Neural cell (in vitro differentiated cells): ENCODE results near the gene YBX2. TPM values are rescaled to one million over a fixed set of nuclear protein-coding genes. Genes with fewer than 3 reads are reported as not detected.

ENCODE experiments used
- H2AFZ ChIP-seq: fragments of 200-600, 300-800 bp; sonication (generic), shearing (Covaris generic); 2 replicates; pipeline ENCODE4 v1.6.0; 2014; ENCODE audit warnings: low read depth, mild to moderate bottlenecking, antibody characterized with exemption, low read length, moderate library complexity
- H3F3A ChIP-seq: fragments of 200-600 bp; shearing (Covaris generic); 2 replicates; pipeline ENCODE4 v1.6.1; 2016; ENCODE audit warnings: mild to moderate bottlenecking, moderate library complexity, mixed read lengths, antibody characterized with exemption, low read length; ENCODE audit not compliant: insufficient read depth, poor library complexity, severe bottlenecking
- H3K27ac ChIP-seq: fragments of 200-600, 300-800 bp; sonication (generic), shearing (Covaris generic); 2 replicates; pipeline ENCODE4 v1.5.1; 2014; ENCODE audit warnings: mild to moderate bottlenecking, low read length, moderate library complexity
- H3K27me3 ChIP-seq: fragments of 300-800, 200-600 bp; sonication (generic), shearing (Covaris generic); 2 replicates; pipeline ENCODE4 v1.6.0; 2014; ENCODE audit warnings: mild to moderate bottlenecking, low read depth, low read length, moderate library complexity; ENCODE audit not compliant: insufficient read depth
- H3K36me3 ChIP-seq: fragments of 300-800, 200-600 bp; sonication (generic), shearing (Covaris generic); 2 replicates; pipeline ENCODE4 v1.5.1; 2014; ENCODE audit warnings: mild to moderate bottlenecking, antibody characterized with exemption, low read length, moderate library complexity; ENCODE audit not compliant: insufficient read depth
- H3K4me2 ChIP-seq: fragments of 300-800, 200-600 bp; sonication (generic), shearing (Covaris generic); 2 replicates; pipeline ENCODE4 v1.6.0; 2014; ENCODE audit warnings: mild to moderate bottlenecking, low read length
- H3K4me3 ChIP-seq: fragments of 300-800, 200-600 bp; sonication (generic), shearing (Covaris generic); 2 replicates; pipeline ENCODE4 v1.5.1; 2014; ENCODE audit warnings: mild to moderate bottlenecking, low read length, moderate library complexity
- H3K79me2 ChIP-seq: fragments of 200-600 bp; shearing (Covaris generic); replicated peaks from 2 replicates; pipeline ENCODE4 v1.6.0; 2014; ENCODE audit warnings: mild to moderate bottlenecking, low read length, moderate library complexity; ENCODE audit not compliant: insufficient read depth
- H3K9ac ChIP-seq: fragments of 300-800, 200-600 bp; sonication (generic), shearing (Covaris generic); 2 replicates; pipeline ENCODE4 v1.6.1; 2016; ENCODE audit warnings: mild to moderate bottlenecking, low read length, mixed read lengths
- H3K9me2 ChIP-seq: fragments of 200-600 bp; shearing (Covaris generic); 2 replicates; pipeline ENCODE4 v1.6.1; 2016; ENCODE audit warnings: mild to moderate bottlenecking, low read length, mixed read lengths; ENCODE audit not compliant: insufficient read depth
- H3K9me3 ChIP-seq: fragments of 200-600, 300-800 bp; sonication (generic), shearing (Covaris generic); 2 replicates; pipeline ENCODE4 v1.6.1; 2016; ENCODE audit warnings: mild to moderate bottlenecking, mixed run types, low read length, moderate library complexity, mixed read lengths
- H4K20me1 ChIP-seq: fragments of 200-600 bp; shearing (Covaris generic); 2 replicates; pipeline ENCODE4 v1.6.1; 2016; ENCODE audit warnings: mild to moderate bottlenecking, mixed run types; ENCODE audit not compliant: insufficient read depth
- EP300 ChIP-seq: fragments of 450-650 bp; conservative IDR thresholded peaks from 2 replicates; pipeline ENCODE4 v1.6.1; 2014; ENCODE audit warnings: antibody characterized with exemption, mild to moderate bottlenecking, moderate library complexity; ENCODE audit not compliant: poor library complexity, severe bottlenecking
- EZH2 ChIP-seq: fragments of 200-600, 300-800 bp; shearing (Covaris generic), sonication (generic); IDR thresholded peaks from 2 replicates; pipeline ENCODE4 v1.6.1; 2014; ENCODE audit warnings: antibody characterized with exemption, low read length, borderline replicate concordance, mild to moderate bottlenecking; ENCODE audit not compliant: insufficient read depth, poor library complexity, severe bottlenecking
- MXI1 ChIP-seq: fragments of 450-650 bp; conservative IDR thresholded peaks from 2 replicates; pipeline ENCODE4 v1.6.1; 2014; ENCODE audit warnings: antibody characterized with exemption, mild to moderate bottlenecking; ENCODE audit not compliant: poor library complexity, severe bottlenecking
- POLR2AphosphoS5 ChIP-seq: IDR thresholded peaks from 2 replicates; pipeline ENCODE4 v1.6.1; 2012
- RAD21 ChIP-seq: fragments of 450-650 bp; conservative IDR thresholded peaks from 2 replicates; pipeline ENCODE4 v1.6.1; 2014; ENCODE audit warnings: antibody characterized with exemption, mild to moderate bottlenecking, moderate library complexity
- SMC3 ChIP-seq: fragments of 450-650 bp; conservative IDR thresholded peaks from 2 replicates; pipeline ENCODE4 v1.6.1; 2014; ENCODE audit warnings: antibody characterized with exemption, mild to moderate bottlenecking, moderate library complexity; ENCODE audit not compliant: poor library complexity
- TAF1 ChIP-seq: IDR thresholded peaks from 2 replicates; pipeline ENCODE4 v1.6.1; 2012; ENCODE audit warnings: low read depth
- polyA plus RNA-seq: library from polyadenylated mRNA; depleted of rRNA; stranded (reverse); fragments of >200 nt; gene quantifications from 2 replicates; pipeline ENCODE4 v1.2.3, GENCODE V29; 2014
- TF ChIP-seq, protein P1 (sequence below): IDR thresholded peaks from 2 replicates; pipeline ENCODE4 v1.6.1; 2012; ENCODE audit warnings: borderline replicate concordance
- TF ChIP-seq, protein P2 (sequence below): fragments of 450-650 bp; IDR thresholded peaks from 2 replicates; pipeline ENCODE4 v1.5.1; 2014; ENCODE audit warnings: antibody characterized with exemption, mild to moderate bottlenecking, moderate library complexity; ENCODE audit not compliant: poor library complexity, severe bottlenecking

Gene YBX2
- polyA plus RNA-seq, 1 donor from 2014 or later, result 2.1 TPM

DNA sequence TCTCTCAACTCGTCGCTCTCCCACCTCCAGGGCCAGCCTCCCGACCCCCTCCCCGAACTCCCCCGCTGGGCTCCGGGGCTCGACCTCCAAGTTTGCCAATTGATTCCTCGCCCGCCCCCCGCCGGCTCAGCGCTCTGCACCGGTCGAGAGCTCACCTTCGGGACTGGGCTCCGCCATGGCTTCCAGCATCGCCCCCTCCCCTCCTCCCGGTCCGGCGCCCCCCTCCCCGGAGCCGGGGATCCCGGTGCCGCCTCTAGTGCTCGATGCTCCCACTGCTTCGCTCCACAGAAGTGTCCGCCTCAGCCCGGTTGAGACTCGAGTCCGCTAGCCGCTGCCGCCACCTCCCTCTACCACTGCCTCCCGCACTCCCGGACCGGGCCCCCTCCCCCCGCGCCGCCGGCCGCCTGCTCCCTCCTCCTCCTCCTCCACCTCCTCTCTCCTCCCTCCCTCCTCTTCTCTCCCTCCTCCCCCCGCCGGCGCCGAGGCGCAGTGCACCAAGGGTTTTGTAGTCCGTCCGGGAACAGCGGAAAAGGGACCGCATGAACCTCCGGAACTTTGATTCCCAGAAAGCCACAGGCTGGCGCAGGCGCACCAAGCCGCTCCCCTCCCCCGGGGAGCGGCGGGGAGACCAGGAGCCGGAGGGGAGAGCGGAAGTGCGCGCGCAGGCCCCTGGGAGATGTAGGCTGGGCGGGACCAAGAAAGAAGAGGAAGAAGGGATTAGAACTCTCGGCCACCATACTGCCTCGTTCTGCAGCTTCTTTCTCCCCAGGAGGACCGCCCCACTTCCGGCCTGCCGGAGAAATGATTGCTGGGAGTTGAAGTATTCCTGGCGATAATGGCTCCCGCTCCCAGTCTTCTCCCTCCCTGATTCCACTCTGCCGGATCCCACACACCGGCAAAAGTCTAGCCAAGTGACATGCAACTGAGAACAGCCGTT is 55.1 kb downstream of the YBX2 start, which contains the start of gene PHF23:
Gene PHF23, minus strand, starts transcription at position 367 of the 937 bp plus-strand sequence. Its CDS starts 178 bp downstream, at position 189.
- Histone ChIP-seq H3K27ac (peak within 1 kb of the TSS; percentile 99), H3K79me2 (peaks cover 68% of the 10 kb centered on the region), H2AFZ (peak within 1 kb of the TSS; percentile 47)

GRCh38 chr17:7238420-7239090 is 55.9 kb downstream of the YBX2 start:
- peaks cover 72% of the 10 kb centered on the region for H3K79me2 ChIP-seq
- H3K9me2 ChIP-seq, result no peaks in the 10 kb centered on the region
- H3F3A ChIP-seq, result peaks cover 3% of the 10 kb centered on the region
- no peaks in the 10 kb centered on the region for H3K36me3 ChIP-seq
- no peak overlapping the region for H3K4me2 ChIP-seq
- H3K4me3 ChIP-seq, result peak overlapping the region; percentile 75
- no peaks in the 10 kb centered on the region for H3K9me3 ChIP-seq
- H3K27me3 ChIP-seq, result no peaks in the 10 kb centered on the region
- H2AFZ ChIP-seq, result peak overlapping the region; percentile 47
- H3K27ac ChIP-seq, result peak overlapping the region; percentile 95
- H4K20me1 ChIP-seq, result no peaks in the 10 kb centered on the region
- peak overlapping the region; percentile 98 for H3K9ac ChIP-seq
- TF ChIP-seq POLR2AphosphoS5 (no peak), SMC3 (no peak), TAF1 (no peak), EZH2 (no peak), RAD21 (no peak)
- TF ChIP-seq, protein P1, sequence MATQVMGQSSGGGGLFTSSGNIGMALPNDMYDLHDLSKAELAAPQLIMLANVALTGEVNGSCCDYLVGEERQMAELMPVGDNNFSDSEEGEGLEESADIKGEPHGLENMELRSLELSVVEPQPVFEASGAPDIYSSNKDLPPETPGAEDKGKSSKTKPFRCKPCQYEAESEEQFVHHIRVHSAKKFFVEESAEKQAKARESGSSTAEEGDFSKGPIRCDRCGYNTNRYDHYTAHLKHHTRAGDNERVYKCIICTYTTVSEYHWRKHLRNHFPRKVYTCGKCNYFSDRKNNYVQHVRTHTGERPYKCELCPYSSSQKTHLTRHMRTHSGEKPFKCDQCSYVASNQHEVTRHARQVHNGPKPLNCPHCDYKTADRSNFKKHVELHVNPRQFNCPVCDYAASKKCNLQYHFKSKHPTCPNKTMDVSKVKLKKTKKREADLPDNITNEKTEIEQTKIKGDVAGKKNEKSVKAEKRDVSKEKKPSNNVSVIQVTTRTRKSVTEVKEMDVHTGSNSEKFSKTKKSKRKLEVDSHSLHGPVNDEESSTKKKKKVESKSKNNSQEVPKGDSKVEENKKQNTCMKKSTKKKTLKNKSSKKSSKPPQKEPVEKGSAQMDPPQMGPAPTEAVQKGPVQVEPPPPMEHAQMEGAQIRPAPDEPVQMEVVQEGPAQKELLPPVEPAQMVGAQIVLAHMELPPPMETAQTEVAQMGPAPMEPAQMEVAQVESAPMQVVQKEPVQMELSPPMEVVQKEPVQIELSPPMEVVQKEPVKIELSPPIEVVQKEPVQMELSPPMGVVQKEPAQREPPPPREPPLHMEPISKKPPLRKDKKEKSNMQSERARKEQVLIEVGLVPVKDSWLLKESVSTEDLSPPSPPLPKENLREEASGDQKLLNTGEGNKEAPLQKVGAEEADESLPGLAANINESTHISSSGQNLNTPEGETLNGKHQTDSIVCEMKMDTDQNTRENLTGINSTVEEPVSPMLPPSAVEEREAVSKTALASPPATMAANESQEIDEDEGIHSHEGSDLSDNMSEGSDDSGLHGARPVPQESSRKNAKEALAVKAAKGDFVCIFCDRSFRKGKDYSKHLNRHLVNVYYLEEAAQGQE, result no peak
- TF ChIP-seq, protein P2, sequence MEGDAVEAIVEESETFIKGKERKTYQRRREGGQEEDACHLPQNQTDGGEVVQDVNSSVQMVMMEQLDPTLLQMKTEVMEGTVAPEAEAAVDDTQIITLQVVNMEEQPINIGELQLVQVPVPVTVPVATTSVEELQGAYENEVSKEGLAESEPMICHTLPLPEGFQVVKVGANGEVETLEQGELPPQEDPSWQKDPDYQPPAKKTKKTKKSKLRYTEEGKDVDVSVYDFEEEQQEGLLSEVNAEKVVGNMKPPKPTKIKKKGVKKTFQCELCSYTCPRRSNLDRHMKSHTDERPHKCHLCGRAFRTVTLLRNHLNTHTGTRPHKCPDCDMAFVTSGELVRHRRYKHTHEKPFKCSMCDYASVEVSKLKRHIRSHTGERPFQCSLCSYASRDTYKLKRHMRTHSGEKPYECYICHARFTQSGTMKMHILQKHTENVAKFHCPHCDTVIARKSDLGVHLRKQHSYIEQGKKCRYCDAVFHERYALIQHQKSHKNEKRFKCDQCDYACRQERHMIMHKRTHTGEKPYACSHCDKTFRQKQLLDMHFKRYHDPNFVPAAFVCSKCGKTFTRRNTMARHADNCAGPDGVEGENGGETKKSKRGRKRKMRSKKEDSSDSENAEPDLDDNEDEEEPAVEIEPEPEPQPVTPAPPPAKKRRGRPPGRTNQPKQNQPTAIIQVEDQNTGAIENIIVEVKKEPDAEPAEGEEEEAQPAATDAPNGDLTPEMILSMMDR, result no peak

More for the DNA sequence above, 55.1 kb downstream of the YBX2 start, which contains the start of gene PHF23:
- Histone ChIP-seq H3K9me2 (no peaks in the 10 kb centered on the region), H3K27me3 (no peaks in the 10 kb centered on the region), H3K9ac (peak within 1 kb of the TSS; percentile 99), H4K20me1 (no peaks in the 10 kb centered on the region), H3K9me3 (no peaks in the 10 kb centered on the region), H3K36me3 (no peaks in the 10 kb centered on the region), H3K4me2 (peak within 1 kb of the TSS; percentile 99), H3K4me3 (peak within 1 kb of the TSS; percentile 75), H3F3A (peaks cover 3% of the 10 kb centered on the region)
- peak; percentile 21 for TF ChIP-seq SMC3
- peak; percentile 54 for TF ChIP-seq MXI1
- peak; percentile 52 for TF ChIP-seq EP300
- no peak for TF ChIP-seq EZH2
- TF ChIP-seq, protein P1, result no peak
- TF ChIP-seq, protein P2, result no peak
- TF ChIP-seq RAD21, result no peak
- TF ChIP-seq POLR2AphosphoS5, result peak; percentile 81
- TF ChIP-seq TAF1, result peak; percentile 16
